Femur (tissue), 1 donor: Measurements from ENCODE around the gene UBE2D3.
"Not testable (repeated sequence)": the region's sequence is repeated elsewhere in the genome, so short reads cannot be mapped to it uniquely, and the experiment has no call there.

ENCODE experiments used
- DNase-seq: peaks from one replicate; pipeline ENCODE4 v3.0.0-alpha.2; 2017

UBE2D3 gene

GRCh38 chr4:102826890-102827673 lies at the start of gene UBE2D3:
Gene UBE2D3, minus strand, starts transcription at chr4:102827551. Its CDS starts 1,043 bp downstream, at chr4:102826508.
- peak; percentile 97 for DNase-seq

DNA sequence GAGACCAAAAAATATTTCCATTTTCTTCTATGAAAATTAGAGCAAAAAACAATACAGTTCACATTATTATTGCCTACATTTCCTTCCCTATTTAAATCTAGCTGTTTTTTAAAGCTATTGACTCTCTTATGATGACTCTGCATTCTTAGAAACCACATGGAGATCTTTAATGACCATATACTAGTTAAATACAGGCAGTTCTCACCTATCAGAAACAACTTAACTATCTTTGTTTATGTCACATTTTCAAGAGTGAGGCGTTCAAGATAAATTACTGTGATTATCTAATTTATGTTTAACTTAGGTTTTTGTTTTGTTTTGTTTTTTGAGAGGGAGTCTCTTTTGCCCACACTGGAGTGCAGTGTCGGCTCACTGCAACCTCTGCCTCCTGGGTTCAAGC lies 44.4 kb upstream of the UBE2D3 start:
- no peak for DNase-seq

- no peak for DNase-seq
Measured at GRCh38 chr4:102869569-102870197, 42.3 kb upstream of the UBE2D3 start.

GRCh38 chr4:102868781-102869568 lies 41.6 kb upstream of the UBE2D3 start, which contains the start of gene CISD2:
Gene CISD2, plus strand, starts transcription at chr4:102868992. Its CDS starts 93 bp downstream, at chr4:102869085.
- peak; percentile 96 for DNase-seq

- no peak for DNase-seq
Measured at GRCh38 chr4:102868153-102868780, 40.9 kb upstream of the UBE2D3 start.

DNA sequence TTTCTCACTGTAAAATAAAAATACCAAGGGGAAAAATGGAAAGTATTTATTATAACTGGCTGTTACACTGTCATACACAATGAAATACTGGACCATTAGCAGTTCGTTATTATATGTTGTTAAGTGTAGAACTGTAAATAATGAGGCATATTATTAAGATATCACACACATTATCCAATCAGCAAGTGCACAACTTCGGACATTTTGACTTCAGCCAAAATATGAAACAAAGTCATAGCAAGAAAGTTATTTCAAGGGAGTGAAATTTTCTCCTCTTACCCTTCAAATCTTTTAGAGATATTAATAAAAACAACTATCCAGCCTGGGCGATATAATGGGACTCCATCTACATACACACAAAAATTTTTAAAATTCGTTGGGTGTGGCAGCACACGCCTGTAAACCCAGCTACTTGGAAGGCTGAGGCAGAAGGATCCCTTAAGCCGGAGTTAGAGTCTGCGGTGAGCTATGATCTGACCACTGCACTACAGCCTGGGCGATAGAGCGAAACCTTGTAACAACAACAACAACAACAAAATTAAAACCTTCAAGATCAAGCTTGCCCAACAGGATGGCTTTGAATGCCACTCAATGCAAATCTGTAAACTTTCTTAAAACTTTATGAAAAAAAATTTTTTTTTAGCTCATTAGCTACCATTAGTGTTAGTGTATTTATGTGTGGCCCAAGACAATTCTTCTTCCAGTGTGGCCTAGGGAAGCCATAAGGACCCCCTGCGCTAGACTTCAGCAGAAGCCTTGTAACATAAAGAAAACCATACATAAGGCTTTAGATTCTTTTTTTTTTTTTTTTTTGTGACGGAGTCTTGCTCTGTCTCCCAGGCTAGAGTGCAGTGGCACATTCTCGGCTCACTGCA lies 40.2 kb upstream of the UBE2D3 start:
- DNase-seq, result no peak

- not testable (repeated sequence) for DNase-seq
Measured at GRCh38 chr4:102865327-102865726, 38.0 kb upstream of the UBE2D3 start.

GRCh38 chr4:102862747-102863146 lies 35.4 kb upstream of the UBE2D3 start:
- no peak for DNase-seq

- DNase-seq, result no peak
Measured at GRCh38 chr4:102862016-102862415, 34.7 kb upstream of the UBE2D3 start.

GRCh38 chr4:102860611-102861324 lies 33.4 kb upstream of the UBE2D3 start:
- DNase-seq, result no peak

- no peak for DNase-seq
Measured at GRCh38 chr4:102858828-102859464, 31.6 kb upstream of the UBE2D3 start.

- DNase-seq, result no peak
Measured at GRCh38 chr4:102850370-102850769, 23.0 kb upstream of the UBE2D3 start.

DNA sequence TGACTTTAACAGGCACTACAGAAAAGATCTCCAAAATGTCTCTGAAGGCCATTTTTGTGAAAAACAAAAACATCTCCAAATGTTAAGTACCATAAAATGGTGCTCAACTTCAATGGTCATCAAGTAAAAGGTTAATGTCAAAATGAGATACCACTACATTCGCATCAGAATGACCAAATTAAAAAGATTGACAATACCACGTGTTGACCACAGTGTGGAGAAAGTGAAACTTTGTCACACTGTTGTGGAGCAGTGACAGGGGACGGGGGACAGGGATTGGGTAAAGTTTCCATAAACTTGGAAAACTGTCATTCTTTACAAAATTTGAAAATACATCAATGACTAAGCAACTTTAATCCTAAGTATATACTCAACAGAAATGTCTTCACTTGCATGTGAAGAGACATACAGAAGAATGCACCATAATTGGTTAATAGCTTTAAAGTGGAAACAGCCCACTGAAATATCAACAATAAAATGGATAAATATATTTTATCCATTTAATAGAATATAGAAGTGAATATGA lies 22.3 kb upstream of the UBE2D3 start:
- no peak for DNase-seq

DNA sequence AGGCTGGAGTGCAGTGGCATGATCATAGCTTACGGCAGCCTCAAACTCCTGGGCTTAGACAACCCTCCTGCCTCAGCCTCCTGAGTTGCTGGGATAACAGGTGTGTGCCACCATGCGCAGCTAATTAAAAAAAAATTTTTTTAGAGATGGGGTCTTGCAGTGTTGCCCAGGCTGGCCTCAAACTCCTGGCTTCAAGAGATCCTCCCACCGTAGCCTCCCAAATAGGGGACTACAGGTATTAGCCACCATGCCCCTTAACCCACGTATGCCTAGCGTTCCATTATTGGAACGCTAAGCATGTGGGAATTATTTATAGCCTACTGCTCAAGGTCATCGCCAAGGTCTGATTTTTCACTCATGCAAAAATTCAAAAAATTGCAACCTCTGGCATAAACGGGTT lies 20.3 kb upstream of the UBE2D3 start:
- DNase-seq, result no peak

- DNase-seq, result no peak
Measured at GRCh38 chr4:102843938-102844337, 16.6 kb upstream of the UBE2D3 start.

GRCh38 chr4:102843273-102843672 lies 15.9 kb upstream of the UBE2D3 start:
- no peak for DNase-seq

GRCh38 chr4:102842367-102842766 lies 15.0 kb upstream of the UBE2D3 start:
- DNase-seq, result no peak

- no peak for DNase-seq
Measured at GRCh38 chr4:102836596-102836995, 9.2 kb upstream of the UBE2D3 start.

DNA sequence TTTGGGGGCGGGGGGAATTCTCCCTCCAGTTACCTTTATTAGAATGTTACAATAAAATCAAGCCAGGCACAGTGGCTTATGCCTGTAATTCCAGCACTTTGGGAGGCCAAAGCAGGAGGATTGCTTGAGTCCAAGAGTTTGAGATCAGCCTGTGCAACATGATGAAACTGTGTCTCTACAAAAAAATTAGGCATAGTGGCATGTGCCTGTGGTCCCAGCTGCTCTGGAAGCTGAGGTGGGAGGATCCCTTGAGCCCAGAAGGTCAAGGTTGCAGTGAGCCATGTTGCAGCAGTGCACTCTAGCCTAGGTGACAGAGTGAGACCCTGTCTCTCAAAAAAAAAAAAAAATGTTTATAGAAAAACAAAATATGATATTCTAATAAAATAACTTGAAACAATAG lies 5.3 kb upstream of the UBE2D3 start:
- no peak for DNase-seq

GRCh38 chr4:102832105-102832504 lies 4.8 kb upstream of the UBE2D3 start:
- DNase-seq, result no peak

DNA sequence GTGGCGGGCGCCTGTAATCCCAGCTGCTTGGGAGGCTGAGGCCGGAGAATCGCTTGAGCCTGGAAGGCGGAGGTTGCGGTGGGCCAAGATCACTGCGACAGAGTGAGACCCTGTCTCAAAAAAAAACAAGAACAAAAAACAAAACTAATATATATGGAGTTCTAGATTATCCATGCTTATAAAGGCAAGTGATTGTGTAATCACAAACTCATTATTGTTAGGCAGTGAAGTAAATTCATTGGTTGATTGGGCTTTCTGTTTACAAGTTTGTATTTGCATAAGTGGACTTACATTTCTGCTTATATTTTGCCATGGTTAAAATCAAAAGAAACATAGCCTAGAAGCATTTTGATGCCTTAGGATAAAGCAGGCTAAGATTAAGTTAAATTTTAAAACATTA lies 2.5 kb upstream of the UBE2D3 start:
- DNase-seq, result no peak
